GM10847 (cell line): ENCODE results near the gene AIF1L.

Experiments
- POLR2A ChIP-seq: IDR thresholded peaks from 2 replicates; pipeline ENCODE4 v1.6.1; 2011; ENCODE audit not compliant: insufficient read length; ENCODE audit errors: extremely low read depth

Gene AIF1L

GRCh38 chr9:131122158-131122557 lies 25.8 kb downstream of the AIF1L start:
- TF ChIP-seq POLR2A: no peak

DNA sequence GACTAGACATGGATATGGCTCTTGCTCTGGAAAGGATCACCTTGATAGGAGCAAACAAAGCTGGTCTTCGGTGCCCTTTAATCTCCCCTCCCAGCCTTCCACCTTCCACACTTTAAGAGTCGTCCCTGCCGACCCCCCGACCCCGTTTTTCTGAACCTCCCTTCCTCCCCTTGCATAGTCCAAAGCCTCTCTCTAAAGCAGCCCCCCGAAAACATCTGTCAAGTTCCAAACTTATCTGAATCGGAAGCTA lies 28.6 kb downstream of the AIF1L start:
- no peak for TF ChIP-seq POLR2A

GRCh38 chr9:131125288-131126058 lies 29.1 kb downstream of the AIF1L start, which contains the start of gene NUP214:
Gene NUP214 (plus strand): TSS chr9:131125586. CDS start chr9:131125705, 119 bp downstream.
- peak; percentile 97 for TF ChIP-seq POLR2A

GRCh38 chr9:131126059-131126426 lies 29.7 kb downstream of the AIF1L start:
- TF ChIP-seq POLR2A: no peak

DNA sequence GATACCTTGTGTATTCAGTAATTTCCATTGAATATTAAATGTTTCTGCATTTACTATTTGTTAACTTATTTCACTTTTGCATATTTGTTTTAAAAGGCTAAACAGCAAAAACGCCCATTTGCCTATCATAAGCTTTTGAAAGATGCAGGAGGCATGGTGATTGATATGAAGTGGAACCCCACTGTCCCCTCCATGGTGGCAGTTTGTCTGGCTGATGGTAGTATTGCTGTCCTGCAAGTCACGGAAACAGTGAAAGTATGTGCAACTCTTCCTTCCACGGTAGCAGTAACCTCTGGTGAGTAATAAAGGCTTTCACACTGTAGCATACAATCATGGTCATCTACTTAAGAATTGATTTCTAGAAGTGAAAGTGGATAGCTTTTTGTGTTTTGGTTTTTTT lies 32.9 kb downstream of the AIF1L start:
- no peak for TF ChIP-seq POLR2A

- TF ChIP-seq POLR2A: no peak
Observed at GRCh38 chr9:131138676-131139075, 42.3 kb downstream of the AIF1L start.

DNA sequence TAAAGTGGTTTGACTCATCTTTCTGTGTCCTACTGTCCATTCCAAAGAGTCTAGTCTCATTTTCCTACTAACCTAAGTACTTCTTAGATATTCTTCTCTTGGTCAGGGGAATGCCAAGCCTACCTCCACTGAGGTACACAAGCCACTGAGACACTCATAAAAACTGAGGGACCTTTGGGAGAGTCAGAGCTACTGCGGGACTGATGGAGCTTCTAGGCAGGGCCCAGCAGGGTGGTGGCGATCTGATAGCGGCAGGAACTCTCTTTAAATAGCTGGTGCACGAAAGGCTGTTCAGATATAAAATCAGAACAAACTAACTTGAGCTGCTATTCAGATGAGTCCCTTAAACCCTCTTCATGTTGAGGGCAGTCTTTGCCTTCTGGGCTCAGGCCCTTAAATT lies 43.8 kb downstream of the AIF1L start:
- no peak for TF ChIP-seq POLR2A

DNA sequence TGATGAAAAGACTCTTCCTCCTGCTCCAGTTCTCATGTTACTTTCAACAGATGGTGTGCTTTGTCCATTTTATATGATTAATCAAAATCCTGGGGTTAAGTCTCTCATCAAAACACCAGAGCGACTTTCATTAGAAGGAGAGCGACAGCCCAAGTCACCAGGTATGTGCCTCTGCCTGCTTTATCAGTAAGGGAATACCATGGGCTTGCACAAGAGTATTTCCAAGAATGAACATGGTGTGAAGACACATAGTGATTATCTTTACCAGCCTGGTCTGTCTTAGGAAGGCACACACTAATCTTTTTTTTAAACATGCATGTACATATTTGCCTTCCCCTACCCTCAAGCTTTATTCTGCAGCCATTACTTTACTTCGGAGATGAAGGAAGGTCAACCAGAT lies 44.2 kb downstream of the AIF1L start:
- no peak for TF ChIP-seq POLR2A

GRCh38 chr9:131142160-131142559 lies 45.8 kb downstream of the AIF1L start:
- no peak for TF ChIP-seq POLR2A

DNA sequence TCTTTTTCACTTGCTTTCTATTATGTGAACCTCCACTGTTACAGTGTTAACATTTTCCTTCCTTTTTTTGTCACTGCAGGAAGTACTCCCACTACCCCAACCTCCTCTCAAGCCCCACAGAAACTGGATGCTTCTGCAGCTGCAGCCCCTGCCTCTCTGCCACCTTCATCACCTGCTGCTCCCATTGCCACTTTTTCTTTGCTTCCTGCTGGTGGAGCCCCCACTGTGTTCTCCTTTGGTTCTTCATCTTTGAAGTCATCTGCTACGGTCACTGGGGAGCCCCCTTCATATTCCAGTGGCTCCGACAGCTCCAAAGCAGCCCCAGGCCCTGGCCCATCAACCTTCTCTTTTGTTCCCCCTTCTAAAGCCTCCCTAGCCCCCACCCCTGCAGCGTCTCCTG lies 47.9 kb downstream of the AIF1L start:
- no peak for TF ChIP-seq POLR2A

- no peak for TF ChIP-seq POLR2A
Observed at GRCh38 chr9:131145245-131145644, 48.9 kb downstream of the AIF1L start.

GRCh38 chr9:131146186-131146585 lies 49.9 kb downstream of the AIF1L start:
- TF ChIP-seq POLR2A: no peak

DNA sequence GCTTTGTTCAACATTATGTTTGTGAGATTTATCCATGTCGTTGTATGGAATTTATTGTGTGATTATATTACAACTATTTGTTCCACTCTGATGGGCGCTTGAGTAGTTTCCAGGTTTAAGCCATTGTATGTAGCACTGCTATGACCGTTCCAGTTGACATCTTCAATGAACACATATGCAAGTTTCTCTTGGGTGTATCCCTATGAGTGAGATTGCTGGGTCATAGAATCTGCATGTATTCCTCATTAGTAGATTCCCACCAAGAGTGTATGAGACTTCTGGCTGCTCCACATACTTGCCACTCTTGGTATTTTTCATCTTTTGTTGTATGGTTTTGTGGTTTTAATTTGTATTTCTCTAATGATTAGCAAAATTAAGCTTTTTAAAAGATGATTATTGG lies 51.9 kb downstream of the AIF1L start:
- no peak for TF ChIP-seq POLR2A

DNA sequence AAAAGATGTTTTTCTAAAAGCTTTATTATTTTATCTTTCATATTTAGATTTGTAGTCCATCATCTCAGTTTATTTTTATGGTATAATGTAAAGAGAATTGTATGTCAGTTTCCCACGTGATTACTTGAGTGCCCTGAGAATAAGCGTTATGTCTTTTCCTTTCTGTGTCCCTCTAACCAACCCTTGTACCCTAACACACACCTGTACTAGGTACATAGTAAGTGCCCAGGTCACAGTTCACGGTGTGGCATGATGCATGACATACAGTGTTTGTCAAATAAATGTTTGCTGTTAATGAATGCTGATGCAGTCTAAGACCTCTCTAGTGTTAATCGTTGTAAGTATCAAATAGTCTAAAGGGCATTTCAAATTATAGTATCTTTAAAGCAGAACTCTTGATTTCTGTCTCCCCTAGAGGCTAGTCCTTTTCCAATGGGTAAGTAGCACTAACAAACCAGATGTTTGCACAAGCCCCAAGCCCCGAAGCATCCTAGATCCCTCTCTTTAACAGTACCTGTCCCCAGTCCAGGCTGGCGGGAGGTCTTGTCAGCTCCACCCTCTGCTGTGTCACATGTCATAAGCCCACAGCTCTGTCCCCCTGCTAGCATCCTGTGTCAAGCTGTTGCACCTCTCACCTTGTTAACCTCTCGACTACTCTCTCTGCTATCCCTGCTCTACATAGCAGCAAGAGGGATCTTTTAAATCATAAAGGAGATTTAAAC lies 52.8 kb downstream of the AIF1L start:
- TF ChIP-seq POLR2A: no peak

GRCh38 chr9:131149688-131150053 lies 53.3 kb downstream of the AIF1L start:
- no peak for TF ChIP-seq POLR2A

DNA sequence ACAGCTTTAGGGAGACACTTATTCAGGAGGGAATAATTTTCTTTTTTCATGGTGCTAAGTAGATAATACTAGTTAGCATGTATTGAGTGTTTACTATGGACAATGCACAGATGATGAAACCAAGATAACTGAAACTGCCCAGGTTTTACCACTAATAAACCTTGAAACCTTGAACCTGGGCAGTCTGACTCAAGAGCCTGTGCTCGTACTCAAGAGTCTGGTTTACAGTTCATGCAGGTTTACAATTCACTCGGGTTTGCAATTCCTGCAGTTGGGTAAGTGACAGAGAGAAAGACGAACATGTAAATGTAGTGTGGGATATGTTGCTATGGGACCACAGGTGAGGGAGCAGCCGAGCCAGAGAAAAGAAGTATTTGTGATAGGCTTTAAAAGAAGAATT lies 57.3 kb downstream of the AIF1L start:
- TF ChIP-seq POLR2A: no peak
